ENCODE measurements around the gene SH2D4B. TPM values are rescaled to one million over a fixed set of nuclear protein-coding genes. Genes with fewer than 3 reads are reported as not detected.

The SH2D4B gene
- total RNA-seq, 1 donor from 2014 or later: not detected

DNA sequence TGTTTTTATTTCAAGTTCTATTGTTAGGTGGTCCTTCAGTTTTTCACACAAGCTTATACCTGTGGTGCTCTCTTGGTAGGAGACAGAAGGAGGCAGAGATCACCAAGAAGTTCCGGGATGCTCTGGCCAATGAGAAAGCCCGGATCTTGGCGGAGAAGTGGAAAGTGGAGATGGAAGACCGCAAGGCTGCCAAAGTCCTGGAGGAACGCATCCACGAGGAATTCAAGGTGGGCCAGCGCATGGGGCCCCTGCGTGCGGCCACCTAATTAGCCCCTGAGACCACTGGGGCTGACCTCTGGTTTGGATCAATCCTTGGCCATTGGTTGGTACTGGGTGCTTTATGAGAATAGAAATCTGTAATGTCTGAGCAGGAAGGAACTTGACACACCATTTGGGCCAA is 33.6 kb downstream of the SH2D4B start:
- no peak for DNase-seq (ENCODE audit: low read depth)
- TF ChIP-seq, protein P1, sequence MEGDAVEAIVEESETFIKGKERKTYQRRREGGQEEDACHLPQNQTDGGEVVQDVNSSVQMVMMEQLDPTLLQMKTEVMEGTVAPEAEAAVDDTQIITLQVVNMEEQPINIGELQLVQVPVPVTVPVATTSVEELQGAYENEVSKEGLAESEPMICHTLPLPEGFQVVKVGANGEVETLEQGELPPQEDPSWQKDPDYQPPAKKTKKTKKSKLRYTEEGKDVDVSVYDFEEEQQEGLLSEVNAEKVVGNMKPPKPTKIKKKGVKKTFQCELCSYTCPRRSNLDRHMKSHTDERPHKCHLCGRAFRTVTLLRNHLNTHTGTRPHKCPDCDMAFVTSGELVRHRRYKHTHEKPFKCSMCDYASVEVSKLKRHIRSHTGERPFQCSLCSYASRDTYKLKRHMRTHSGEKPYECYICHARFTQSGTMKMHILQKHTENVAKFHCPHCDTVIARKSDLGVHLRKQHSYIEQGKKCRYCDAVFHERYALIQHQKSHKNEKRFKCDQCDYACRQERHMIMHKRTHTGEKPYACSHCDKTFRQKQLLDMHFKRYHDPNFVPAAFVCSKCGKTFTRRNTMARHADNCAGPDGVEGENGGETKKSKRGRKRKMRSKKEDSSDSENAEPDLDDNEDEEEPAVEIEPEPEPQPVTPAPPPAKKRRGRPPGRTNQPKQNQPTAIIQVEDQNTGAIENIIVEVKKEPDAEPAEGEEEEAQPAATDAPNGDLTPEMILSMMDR (IDR thresholded peaks at IDR 0.05; ENCODE audit: insufficient read depth, low read length, poor library complexity, severe bottlenecking): no peak
- H3K4me3 ChIP-seq (ENCODE audit: low read depth, low read length): no peak overlapping the region
- peaks cover 3% of the 10 kb centered on the region for H3K27me3 ChIP-seq (ENCODE audit: control insufficient read depth, insufficient read depth, low read length)
- no peaks in the 10 kb centered on the region for H3K36me3 ChIP-seq (ENCODE audit: control insufficient read depth, insufficient read depth, low read length)

DNA sequence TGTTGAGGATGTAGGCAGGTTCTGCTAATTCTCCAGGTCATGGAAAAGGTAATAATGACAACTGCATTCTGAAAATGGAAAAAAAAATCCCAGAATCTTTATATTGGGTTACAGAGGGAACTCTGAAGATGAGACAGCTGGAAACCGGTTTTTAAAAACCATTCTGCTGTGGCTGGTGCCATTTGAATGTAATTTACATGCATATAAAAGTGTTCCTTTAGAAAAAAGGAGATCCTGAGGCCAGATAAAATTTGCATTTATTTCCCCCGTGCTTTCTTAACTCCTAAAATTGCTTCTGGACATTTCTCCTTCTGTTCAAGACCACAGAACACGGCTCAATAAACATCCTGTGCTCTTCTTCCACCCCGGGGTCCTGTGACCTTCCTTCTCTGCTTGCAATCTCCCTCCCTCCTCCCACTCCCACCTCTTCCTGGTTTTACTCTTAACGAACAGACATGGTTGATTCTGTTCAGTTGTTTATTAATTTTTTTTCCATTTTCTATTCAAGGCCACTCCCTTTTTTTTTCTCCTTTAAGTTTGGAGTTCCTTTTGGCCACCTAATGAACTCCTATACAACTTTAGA is 41.6 kb downstream of the SH2D4B start:
- Histone ChIP-seq H3K36me3 (ENCODE audit: control insufficient read depth, insufficient read depth, low read length) (no peaks in the 10 kb centered on the region), H3K4me3 (ENCODE audit: low read depth, low read length) (no peak overlapping the region), H3K27me3 (ENCODE audit: control insufficient read depth, insufficient read depth, low read length) (no peaks in the 10 kb centered on the region)
- TF ChIP-seq, protein P1 (IDR thresholded peaks at IDR 0.05; ENCODE audit: insufficient read depth, low read length, poor library complexity, severe bottlenecking): no peak
- DNase-seq (ENCODE audit: low read depth): no peak

DNA sequence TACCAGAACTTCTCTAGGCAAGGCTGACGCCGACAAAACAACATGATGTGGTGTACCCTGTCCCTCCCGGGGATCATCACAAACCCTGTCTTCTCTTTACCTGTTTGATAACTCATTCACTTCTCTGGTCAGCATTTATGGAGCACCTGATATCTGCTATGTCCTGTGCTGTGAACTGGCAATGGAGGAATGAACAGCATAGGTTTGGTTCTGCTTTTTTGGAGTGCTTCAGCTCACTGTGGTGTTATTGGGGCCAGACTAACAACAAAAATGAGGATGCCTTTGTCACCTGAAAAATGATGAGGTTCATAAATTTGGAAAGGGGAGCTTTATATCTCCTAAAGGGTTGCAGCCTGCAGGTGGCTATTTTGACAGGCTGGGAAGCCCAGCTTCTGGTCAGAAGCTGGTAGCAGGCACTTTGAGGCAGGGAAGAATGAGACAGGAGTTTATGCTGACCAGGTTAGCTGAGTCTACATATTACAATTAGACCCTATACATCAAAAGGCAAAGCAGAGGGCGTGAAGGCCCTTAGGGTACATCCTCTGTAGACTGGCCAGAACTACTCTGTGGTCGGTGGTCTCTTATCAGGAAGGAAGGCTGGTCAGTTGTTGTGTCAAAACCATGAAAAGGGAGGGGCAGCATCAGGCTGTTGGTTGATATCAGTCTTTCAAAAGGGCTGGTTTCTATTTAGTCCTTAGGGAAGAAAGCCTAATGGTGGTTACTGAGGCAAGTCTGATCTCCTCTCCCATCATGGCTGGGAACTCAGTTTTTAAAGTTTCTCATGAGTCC is 42.3 kb downstream of the SH2D4B start:
- Histone ChIP-seq H3K4me3 (ENCODE audit: low read depth, low read length) (no peak overlapping the region), H3K27me3 (ENCODE audit: control insufficient read depth, insufficient read depth, low read length) (no peaks in the 10 kb centered on the region), H3K36me3 (ENCODE audit: control insufficient read depth, insufficient read depth, low read length) (no peaks in the 10 kb centered on the region)
- DNase-seq (ENCODE audit: low read depth): no peak
- TF ChIP-seq, protein P1 (IDR thresholded peaks at IDR 0.05; ENCODE audit: insufficient read depth, low read length, poor library complexity, severe bottlenecking): no peak

DNA sequence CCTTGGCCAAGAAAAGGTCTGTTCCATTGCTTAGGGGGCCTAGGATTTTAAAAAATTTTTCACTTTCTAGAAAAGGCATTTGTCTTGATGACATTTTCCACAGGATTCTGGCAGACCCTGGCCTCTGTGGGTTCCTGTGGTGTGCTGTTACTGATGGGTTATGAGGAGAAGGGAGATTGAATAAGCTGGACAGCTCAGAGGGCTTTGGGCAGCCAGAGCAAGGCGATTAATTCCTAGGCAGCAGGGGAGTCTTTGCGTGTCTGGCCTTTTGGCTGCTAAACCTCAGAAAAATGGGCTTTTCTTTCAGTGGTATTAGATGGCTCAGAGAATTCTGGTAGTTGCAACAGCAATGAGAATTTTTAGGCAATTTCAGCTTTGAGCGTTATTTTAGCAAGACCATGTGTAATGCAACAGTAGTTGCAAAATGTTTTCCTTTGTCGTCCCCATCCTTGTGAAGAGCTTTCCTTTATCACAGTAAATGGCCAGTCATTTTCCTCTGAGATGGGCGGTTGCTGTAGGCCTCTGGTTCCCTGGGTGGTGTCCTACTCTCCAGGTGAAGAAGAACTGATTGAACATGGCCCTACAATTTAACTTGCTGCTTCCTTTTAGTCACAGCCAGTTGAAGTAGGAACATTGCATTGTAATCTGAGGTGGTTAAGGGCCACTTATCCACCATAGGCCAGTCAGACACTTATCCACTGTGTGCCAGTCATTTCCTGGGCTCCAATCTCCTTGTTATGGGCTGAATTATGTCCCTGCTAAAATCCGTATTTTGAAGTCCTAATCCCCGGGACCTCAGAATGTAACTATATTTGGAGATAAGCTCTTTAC is 43.2 kb downstream of the SH2D4B start:
- TF ChIP-seq, protein P1 (IDR thresholded peaks at IDR 0.05; ENCODE audit: insufficient read depth, low read length, poor library complexity, severe bottlenecking): no peak
- H3K4me3 ChIP-seq (ENCODE audit: low read depth, low read length): no peak overlapping the region
- H3K27me3 ChIP-seq (ENCODE audit: control insufficient read depth, insufficient read depth, low read length): no peaks in the 10 kb centered on the region
- no peak for DNase-seq (ENCODE audit: low read depth)
- H3K36me3 ChIP-seq (ENCODE audit: control insufficient read depth, insufficient read depth, low read length): no peaks in the 10 kb centered on the region

DNA sequence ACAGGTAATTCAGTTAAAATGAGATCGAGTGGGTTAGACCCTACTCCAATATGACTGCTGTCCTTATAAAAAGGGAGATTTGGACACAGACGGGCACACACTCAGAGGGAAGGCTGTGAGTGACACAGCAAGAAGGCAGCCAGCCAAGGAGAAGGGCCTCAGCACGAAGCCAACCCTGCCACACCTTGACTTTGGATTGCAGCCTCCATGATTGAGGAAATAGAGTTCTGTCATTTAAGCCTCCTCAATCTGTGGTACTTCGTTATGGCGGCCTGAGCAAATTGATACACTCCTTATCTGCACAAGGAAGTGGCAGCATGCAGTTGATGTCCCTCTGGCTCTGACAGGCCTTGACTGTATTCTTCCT is 43.8 kb downstream of the SH2D4B start:
- TF ChIP-seq, protein P1 (IDR thresholded peaks at IDR 0.05; ENCODE audit: insufficient read depth, low read length, poor library complexity, severe bottlenecking): no peak
- DNase-seq (ENCODE audit: low read depth): no peak
- H3K4me3 ChIP-seq (ENCODE audit: low read depth, low read length): no peak overlapping the region

More for the DNA sequence above, 43.8 kb downstream of the SH2D4B start:
- Histone ChIP-seq H3K27me3 (ENCODE audit: control insufficient read depth, insufficient read depth, low read length) (no peaks in the 10 kb centered on the region), H3K36me3 (ENCODE audit: control insufficient read depth, insufficient read depth, low read length) (no peaks in the 10 kb centered on the region)

All from kidney epithelial cell (primary cell).